H1 (cell line): ENCODE results near the gene KLHL33. TPM values are rescaled to one million over a fixed set of nuclear protein-coding genes. Genes with fewer than 3 reads are reported as not detected.

Experiments used
- CTCF ChIA-PET: fragments of 300-600 bp; sonication (Branson Sonifier 250); formaldehyde crosslinking; loops from one replicate; lab custom pipeline; 2021; ENCODE audit not compliant: partially characterized antibody; lab: Charles Lee
- POLR2A ChIA-PET: fragments of 300-600 bp; sonication (Branson Sonifier 250); formaldehyde crosslinking; loops from one replicate; lab custom pipeline; 2021; ENCODE audit warnings: inconsistent platforms; ENCODE audit not compliant: partially characterized antibody; lab: Charles Lee
- DNase-seq, 2 experiments: peaks; one replicate each; pipeline versions ENCODE4 v3.0.0 to v3.0.0-alpha.2; 2010 to 2022; ENCODE audit warnings: low spot score in 2 of 2, low read depth in 1 of 2, mixed read lengths in 1 of 2
- FAIRE-seq: peaks from 2 replicates; lab custom pipeline; 2011; peaks lifted over from hg19 to GRCh38; lab: Jason Lieb, UNC
- H2AFZ ChIP-seq: 2 replicates; pipeline ENCODE4 v1.8.1; 2012; ENCODE audit warnings: low read length, inconsistent platforms
- H2AK5ac ChIP-seq: 2 replicates; pipeline ENCODE4 v1.6.1; 2013; ENCODE audit warnings: low read depth, low read length
- H2BK120ac ChIP-seq: replicated peaks from 2 replicates; pipeline ENCODE3; 2013; ENCODE audit warnings: low read depth, low read length, inconsistent platforms
- H2BK12ac ChIP-seq: 2 replicates; pipeline ENCODE4 v1.6.1; 2013; ENCODE audit warnings: low read depth, low read length
- H2BK15ac ChIP-seq: 2 replicates; pipeline ENCODE4 v1.6.1; 2013; ENCODE audit warnings: low read length
- H2BK20ac ChIP-seq: 2 replicates; pipeline ENCODE4 v1.6.1; 2013; ENCODE audit warnings: low read length
- H2BK5ac ChIP-seq: 2 replicates; pipeline ENCODE4 v1.6.1; 2013; ENCODE audit warnings: low read depth, low read length
- H3K14ac ChIP-seq: 2 replicates; pipeline ENCODE4 v1.6.1; 2013; ENCODE audit warnings: inconsistent platforms; ENCODE audit not compliant: insufficient read length
- H3K18ac ChIP-seq: 2 replicates; pipeline ENCODE4 v1.6.1; 2013; ENCODE audit warnings: low read length; ENCODE audit errors: extremely low read depth
- H3K23ac ChIP-seq: 2 replicates; pipeline ENCODE4 v1.6.1; 2013; ENCODE audit warnings: inconsistent platforms; ENCODE audit not compliant: insufficient read length
- H3K23me2 ChIP-seq: 2 replicates; pipeline ENCODE4 v1.6.1; 2013; ENCODE audit warnings: low read depth, low read length
- H3K27ac ChIP-seq: 2 replicates; pipeline ENCODE4 v1.6.1; 2011; ENCODE audit warnings: low read depth, low read length, inconsistent platforms
- H3K27me3 ChIP-seq, 4 experiments: replicated peaks in 1 of 4; 1 replicate in 1 of 4; 2 replicates in 3 of 4; pipeline versions ENCODE4 v1.6.1 to v1.8.1; 2011 to 2013; ENCODE audit warnings: low read length in 3 of 4, mild to moderate bottlenecking in 3 of 4, inconsistent platforms in 2 of 4, mixed read lengths in 2 of 4, moderate library complexity in 1 of 4; ENCODE audit not compliant: control insufficient read depth in 3 of 4, insufficient read depth in 3 of 4; ENCODE audit errors: extremely low read depth in 1 of 4
- H3K36me3 ChIP-seq, 4 experiments: 2 replicates each; pipeline versions ENCODE4 v1.6.1 to v1.8.1; 2011 to 2013; ENCODE audit warnings: mild to moderate bottlenecking in 4 of 4, low read length in 3 of 4, moderate library complexity in 2 of 4, control low read depth in 1 of 4, inconsistent platforms in 1 of 4; ENCODE audit not compliant: insufficient read depth in 4 of 4, control insufficient read depth in 2 of 4
- H3K4ac ChIP-seq: replicated peaks from 2 replicates; pipeline ENCODE3; 2013; ENCODE audit warnings: low read length, low read depth, mixed read lengths, inconsistent platforms; ENCODE audit not compliant: insufficient read length
- H3K4me1 ChIP-seq, 4 experiments: replicated peaks in 1 of 4; 1 replicate in 1 of 4; 2 replicates in 3 of 4; pipeline versions ENCODE4 v1.6.1 to v1.8.1; 2011 to 2013; ENCODE audit warnings: low read length in 3 of 4, inconsistent platforms in 2 of 4, mixed read lengths in 1 of 4; ENCODE audit not compliant: insufficient read depth in 4 of 4, control insufficient read depth in 3 of 4
- H3K4me2 ChIP-seq, 2 experiments: 2 replicates each; pipeline versions ENCODE4 v1.6.1 to v1.8.1; 2011 to 2013; ENCODE audit warnings: low read depth in 2 of 2, low read length in 2 of 2, control low read depth in 1 of 2, inconsistent platforms in 1 of 2, mild to moderate bottlenecking in 1 of 2; ENCODE audit not compliant: insufficient read depth in 1 of 2
- H3K4me3 ChIP-seq, 4 experiments: fragments of 200-600, 300-600 bp in 1 of 4; sonication (generic), shearing (Covaris generic), sonication (Bioruptor Twin) in 1 of 4; 2 replicates each; pipeline versions ENCODE4 v1.5.1 to v1.8.1; 2011 to 2016; ENCODE audit warnings: low read length in 4 of 4, low read depth in 3 of 4, control low read depth in 2 of 4, inconsistent platforms in 2 of 4, mild to moderate bottlenecking in 2 of 4, mixed read lengths in 1 of 4, moderate library complexity in 1 of 4; ENCODE audit not compliant: insufficient read depth in 2 of 4; ENCODE audit errors: extremely low read depth in 1 of 4
- H3K56ac ChIP-seq: replicated peaks from 2 replicates; pipeline ENCODE3; 2013; ENCODE audit warnings: low read depth, mild to moderate bottlenecking, mixed read lengths, low read length, inconsistent platforms; ENCODE audit not compliant: insufficient read length
- H3K79me1 ChIP-seq: 2 replicates; pipeline ENCODE4 v1.6.1; 2013; ENCODE audit warnings: low read depth, low read length, control low read depth
- H3K79me2 ChIP-seq, 2 experiments: 2 replicates each; pipeline versions ENCODE4 v1.6.1 to v1.8.1; 2012 to 2013; ENCODE audit warnings: low read length in 2 of 2, mild to moderate bottlenecking in 2 of 2, inconsistent platforms in 1 of 2; ENCODE audit not compliant: insufficient read depth in 2 of 2, control insufficient read depth in 1 of 2
- H3K9ac ChIP-seq, 4 experiments: replicated peaks in 1 of 4; 1 replicate in 1 of 4; 2 replicates in 3 of 4; pipeline versions ENCODE4 v1.6.1 to v1.8.1; 2011 to 2013; ENCODE audit warnings: low read depth in 3 of 4, low read length in 3 of 4, control low read depth in 2 of 4, mild to moderate bottlenecking in 2 of 4, moderate library complexity in 2 of 4, inconsistent platforms in 1 of 4; ENCODE audit errors: extremely low read depth in 1 of 4
- H3K9me3 ChIP-seq, 2 experiments: 2 replicates each; pipeline versions ENCODE4 v1.6.1 to v1.8.1; 2012 to 2013; ENCODE audit warnings: mild to moderate bottlenecking in 2 of 2, moderate library complexity in 2 of 2, control low read depth in 1 of 2, inconsistent platforms in 1 of 2, low read depth in 1 of 2, low read length in 1 of 2, mixed read lengths in 1 of 2; ENCODE audit not compliant: insufficient read depth in 2 of 2
- H4K20me1 ChIP-seq, 2 experiments: replicated peaks in 1 of 2; 2 replicates each; pipeline versions ENCODE3 to v1.8.1; 2011 to 2013; ENCODE audit warnings: inconsistent platforms in 2 of 2, low read length in 2 of 2, mild to moderate bottlenecking in 1 of 2; ENCODE audit not compliant: insufficient read depth in 2 of 2, control insufficient read depth in 1 of 2
- H4K5ac ChIP-seq: 2 replicates; pipeline ENCODE4 v1.6.1; 2013; ENCODE audit warnings: low read length, low read depth, mixed read lengths, inconsistent platforms; ENCODE audit not compliant: insufficient read length
- H4K8ac ChIP-seq: 2 replicates; pipeline ENCODE4 v1.8.0; 2013; ENCODE audit warnings: mild to moderate bottlenecking, moderate library complexity, low read length, inconsistent platforms; ENCODE audit not compliant: insufficient read depth; ENCODE audit errors: extremely low read depth
- H4K91ac ChIP-seq: replicated peaks from 2 replicates; pipeline ENCODE3; 2013; ENCODE audit warnings: low read length, mixed read lengths, inconsistent platforms; ENCODE audit not compliant: insufficient read length
- CEBPB ChIP-seq: IDR thresholded peaks from 2 replicates; pipeline ENCODE4 v1.6.1; 2012; ENCODE audit warnings: low read depth, low read length
- RNF2 ChIP-seq: fragments of 200-900, 300-1000 bp; sonication (generic); IDR thresholded peaks from 2 replicates; pipeline ENCODE4 v1.7.1; 2016; ENCODE audit warnings: borderline replicate concordance, low read depth, mild to moderate bottlenecking, antibody characterized with exemption, low read length; ENCODE audit not compliant: poor library complexity, severe bottlenecking; ENCODE audit errors: missing control alignments
- SIN3A ChIP-seq, 2 experiments: IDR thresholded peaks in 1 of 2; conservative IDR thresholded peaks in 1 of 2; 2 replicates each; pipeline ENCODE4 v1.6.1; 2011 to 2012; ENCODE audit warnings: low read length in 2 of 2, improper control_type of control experiment in 1 of 2, low read depth in 1 of 2, mild to moderate bottlenecking in 1 of 2
- WGBS, 2 experiments: shearing (Covaris generic) in 1 of 2; methylation state at CpG; one replicate each; pipeline versions ENCODE4 v1.1.6 to v1.1.7; 2013 to 2015; ENCODE audit warnings: low lambda C conversion rate in 2 of 2, mixed read lengths in 2 of 2, inconsistent platforms in 1 of 2, low coverage in 1 of 2, missing lambda C conversion rate in 1 of 2; ENCODE audit not compliant: insufficient replicate concordance in 2 of 2, insufficient coverage in 1 of 2, insufficient read length in 1 of 2; ENCODE audit errors: extremely low coverage in 1 of 2, missing lambda C conversion rate in 1 of 2; 5-methylcytosine and 5-hydroxymethylcytosine counted together
- polyA plus RNA-seq, 7 experiments: library from polyadenylated mRNA; depleted of rRNA in 3 of 7; stranded (reverse) in 5 of 7; unstranded in 2 of 7; fragments of >200 nt in 5 of 7; fragments of 200-250 nt in 2 of 7; gene quantifications; 1 replicate in 5 of 7; 2 replicates in 1 of 7; 4 replicates in 1 of 7; pipeline versions ENCODE4 v1.2.1 to v1.2.3, GENCODE V29; 2011 to 2013; ENCODE audit warnings: missing spikeins in 2 of 7, mixed read lengths in 2 of 7
- total RNA-seq: library from RNA; stranded (reverse); fragmentation: NEBNext Ultra II Directional; extraction: Animal tissue kit (Norgen Biotek cat#: 25700); gene quantifications from 2 replicates; pipeline ENCODE4 v1.2.1, GENCODE V29; 2021
- TF ChIP-seq, protein P1 (sequence below): IDR thresholded peaks from 2 replicates; pipeline ENCODE4 v1.6.1; 2012; ENCODE audit warnings: inconsistent platforms

Gene KLHL33
- total and polyA plus RNA-seq, 2 of the 8 experiments (the other 6 are each of a cell fraction or from before 2014, with no cell fraction given) = 0.11 to 0.17 TPM

GRCh38 chr14:20469890-20470602 is 34.1 kb upstream of the KLHL33 start:
- H2AK5ac ChIP-seq = no peak overlapping the region; the same call in 1 of the 2 replicates
- H4K20me1 ChIP-seq = peaks cover 4 to 9% of the 10 kb centered on the region in 2 experiments
- FAIRE-seq = no peak
- peak overlapping the region; percentile 86 for H4K91ac ChIP-seq
- no peak overlapping the region for H4K5ac ChIP-seq
- H3K79me1 ChIP-seq = peaks cover 12% of the 10 kb centered on the region; the same call in 1 of the 2 replicates
- H3K4me3 ChIP-seq = peak overlapping the region; percentile 85 to 97 (median 90)
- H3K27ac ChIP-seq = peak overlapping the region; percentile 63
- DNase-seq = peak in 1 of 2 experiments; percentile 64
- peak overlapping the region; percentile 85 for H3K18ac ChIP-seq
- H2BK20ac ChIP-seq = no peak overlapping the region
- no peaks in the 10 kb centered on the region for H3K27me3 ChIP-seq
- peak overlapping the region; percentile 24 for H3K14ac ChIP-seq
- H2BK120ac ChIP-seq = peak overlapping the region; percentile 59
- H3K4me1 ChIP-seq = peaks cover 0 to 5% (median 2%) of the 10 kb centered on the region in 4 experiments; a peak in 3 of 7 replicates
- H3K79me2 ChIP-seq = peaks cover 14 to 36% of the 10 kb centered on the region in 2 experiments; a peak in 3 of 4 replicates
- H3K9me3 ChIP-seq = no peaks in the 10 kb centered on the region
- TF ChIP-seq RNF2 (no peak), CEBPB (peak; percentile 99), SIN3A (conservative IDR thresholded peaks at IDR 0.05 in 1 of 2, IDR thresholded peaks at IDR 0.05 in 1 of 2; ENCODE audit: low read depth in 1 of 2, low read length in 2 of 2) (0 out of 4 replicates have a peak, but pooled peaks have one; percentile 6 to 13)
- TF ChIP-seq, protein P1, sequence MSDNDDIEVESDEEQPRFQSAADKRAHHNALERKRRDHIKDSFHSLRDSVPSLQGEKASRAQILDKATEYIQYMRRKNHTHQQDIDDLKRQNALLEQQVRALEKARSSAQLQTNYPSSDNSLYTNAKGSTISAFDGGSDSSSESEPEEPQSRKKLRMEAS = peak; percentile 42; the same call in 1 of the 2 replicates
- ChIA-PET POLR2A (interaction anchor here (0.6 to 6.7 kb wide), 52 partner anchors 8 to 627 kb away, joined by 3 to 88 read pairs (median 4); partner anchors contain the start of genes APEX1, CCNB1IP1, KLHL33 and OSGEP), CTCF (interaction anchor here (1.2 to 1.7 kb wide), 3 partner anchors 54 to 144 kb away, joined by 3 to 10 read pairs (median 4); no protein-coding TSS in a partner anchor)
- H2BK12ac ChIP-seq = peak overlapping the region; percentile 93
- no peak overlapping the region for H4K8ac ChIP-seq
- peaks cover 10% of the 10 kb centered on the region for H3K23me2 ChIP-seq
- H3K23ac ChIP-seq = no peak overlapping the region
- whole genome bisulfite sequencing, 2 experiments = 4% methylated on average over 10 of the region's 12 CpGs; no CpG with 5 or more reads in 1 of the 2 experiments
- peak overlapping the region; percentile 52 for H2AFZ ChIP-seq
- peak overlapping the region; percentile 78 to 95 (median 92) for H3K9ac ChIP-seq
- H3K4me2 ChIP-seq = peak overlapping the region; percentile 92 to 100
- H3K4ac ChIP-seq = peak overlapping the region; percentile 32
- 0 out of 2 replicates have a peak overlapping the region, but pooled peaks have one; percentile 76 for H2BK15ac ChIP-seq
- H2BK5ac ChIP-seq = peak overlapping the region; percentile 86
- peaks cover 15 to 27% (median 25%) of the 10 kb centered on the region in 4 experiments; a peak in 7 of 8 replicates for H3K36me3 ChIP-seq
- H3K56ac ChIP-seq = peak overlapping the region; percentile 56
